ENCODE data around the gene RNF39.
"Not testable (repeated sequence)": the region's sequence is repeated elsewhere in the genome, so short reads cannot be mapped to it uniquely, and the experiment has no call there.

Gene RNF39, protein sequence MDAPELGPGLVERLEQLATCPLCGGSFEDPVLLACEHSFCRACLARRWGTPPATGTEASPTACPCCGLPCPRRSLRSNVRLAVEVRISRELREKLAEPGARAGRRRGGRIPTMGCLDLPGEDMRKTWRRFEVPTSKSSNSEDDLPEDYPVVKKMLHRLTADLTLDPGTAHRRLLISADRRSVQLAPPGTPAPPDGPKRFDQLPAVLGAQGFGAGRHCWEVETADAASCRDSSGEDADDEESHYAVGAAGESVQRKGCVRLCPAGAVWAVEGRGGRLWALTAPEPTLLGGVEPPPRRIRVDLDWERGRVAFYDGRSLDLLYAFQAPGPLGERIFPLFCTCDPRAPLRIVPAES

DNA sequence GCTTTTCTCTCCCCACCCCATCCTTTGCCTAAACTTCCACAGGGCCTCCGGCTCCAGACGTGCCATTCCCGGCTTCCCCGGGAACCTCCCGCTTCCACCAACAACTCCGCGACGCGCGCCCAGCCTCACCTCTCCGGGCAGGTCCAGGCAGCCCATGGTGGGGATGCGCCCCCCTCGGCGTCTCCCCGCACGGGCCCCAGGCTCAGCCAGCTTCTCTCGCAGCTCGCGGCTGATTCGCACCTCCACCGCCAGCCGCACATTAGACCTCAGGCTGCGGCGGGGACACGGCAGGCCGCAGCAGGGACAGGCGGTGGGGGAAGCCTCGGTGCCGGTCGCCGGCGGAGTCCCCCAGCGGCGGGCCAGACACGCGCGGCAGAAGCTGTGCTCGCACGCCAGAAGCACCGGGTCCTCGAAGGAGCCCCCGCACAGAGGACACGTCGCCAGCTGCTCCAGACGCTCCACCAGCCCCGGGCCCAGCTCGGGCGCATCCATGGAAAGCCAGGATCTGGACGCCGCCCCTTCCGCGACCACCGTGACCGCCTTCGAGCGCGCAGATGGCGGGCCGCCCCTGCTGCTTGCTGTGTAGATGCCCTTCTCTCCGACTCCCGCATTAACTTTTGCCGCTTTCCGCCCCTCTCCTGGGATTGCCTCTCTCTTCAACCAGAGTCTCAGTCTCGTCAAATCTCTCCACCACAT, at the start of gene RNF39:
Gene RNF39, minus strand, starts transcription at position 676 of the 696 bp plus-strand sequence. Its CDS starts 184 bp downstream, at position 492.
- no peak for DNase-seq

DNA sequence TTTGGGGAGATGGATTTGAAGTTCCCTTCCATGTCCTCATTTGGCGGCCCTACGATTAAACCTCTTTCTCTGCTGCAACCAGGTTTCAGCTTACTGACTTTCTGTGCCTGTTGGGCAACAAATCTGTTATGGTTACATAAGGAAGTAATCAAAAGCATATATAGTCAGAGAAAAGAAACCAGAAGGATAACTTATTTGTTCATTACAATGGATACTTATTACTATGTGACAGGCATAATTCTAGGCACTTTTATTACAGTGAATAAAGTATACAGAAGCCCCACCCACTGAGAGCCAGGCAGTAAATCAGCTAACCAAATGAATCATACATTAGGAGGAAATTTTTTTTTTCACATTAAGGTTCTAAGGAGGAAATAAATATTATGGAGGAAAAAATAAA, 46.9 kb upstream of the RNF39 start:
- DNase-seq = no peak

- no peak for DNase-seq
These were observed 46.1 kb upstream of the RNF39 start for GRCh38 chr6:30121446-30122366.

- not testable (repeated sequence) for DNase-seq
These were observed 43.1 kb upstream of the RNF39 start for GRCh38 chr6:30118691-30119090.

- DNase-seq = no peak
These were observed 41.2 kb upstream of the RNF39 start for GRCh38 chr6:30116724-30117123.

DNA sequence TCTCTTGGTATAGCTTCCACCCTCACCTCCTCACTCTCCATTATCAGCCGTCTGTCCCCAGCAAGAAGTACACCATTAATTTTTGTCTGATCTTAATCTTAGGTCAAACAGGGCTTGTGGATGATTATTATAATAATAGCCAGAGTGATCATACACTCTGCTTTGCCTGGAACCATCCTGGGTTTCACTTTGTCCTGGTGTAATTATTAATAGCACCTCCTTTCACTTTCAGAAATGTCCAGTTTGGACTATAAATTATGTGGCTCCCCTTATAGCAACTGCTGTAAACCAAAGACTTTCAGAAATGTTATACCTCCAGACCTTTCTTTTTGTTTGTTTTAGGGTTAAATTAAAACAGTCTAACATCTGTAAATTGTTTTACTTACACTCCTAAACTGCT, 38.3 kb upstream of the RNF39 start:
- DNase-seq = no peak

GRCh38 chr6:30113003-30113759, 37.6 kb upstream of the RNF39 start, which contains the start of gene TRIM31:
Gene TRIM31, minus strand, starts transcription at chr6:30113090. Its CDS starts 285 bp downstream, at chr6:30112805.
- no peak for DNase-seq

DNA sequence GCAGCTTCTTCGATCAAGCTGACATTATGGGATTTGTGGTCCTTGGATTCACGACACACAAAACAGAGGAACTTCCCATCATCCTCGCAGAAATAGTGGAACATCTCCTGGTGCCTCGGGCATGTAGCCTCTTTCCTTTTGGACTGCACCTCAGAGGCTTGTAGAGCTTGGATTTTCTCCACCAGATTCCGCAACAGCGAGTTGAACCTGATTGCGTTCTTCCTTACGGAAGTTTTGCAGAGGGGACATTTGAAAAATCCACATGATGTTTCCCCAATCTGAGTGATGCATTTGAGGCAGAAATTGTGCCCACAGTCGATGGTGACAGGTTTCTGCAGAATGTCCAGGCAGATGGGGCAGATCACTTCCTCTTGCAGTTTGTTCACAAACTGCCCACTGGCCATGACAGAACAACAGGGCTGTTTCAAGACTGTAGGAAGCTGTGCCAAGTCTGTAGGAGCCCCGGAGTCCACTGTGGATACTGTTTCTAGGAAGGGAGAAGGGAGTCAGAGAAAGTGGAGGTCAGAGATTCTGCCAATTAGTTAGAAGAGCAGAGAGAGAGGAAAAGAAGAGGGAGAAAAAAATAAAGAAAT, 36.9 kb upstream of the RNF39 start:
- no peak for DNase-seq

DNA sequence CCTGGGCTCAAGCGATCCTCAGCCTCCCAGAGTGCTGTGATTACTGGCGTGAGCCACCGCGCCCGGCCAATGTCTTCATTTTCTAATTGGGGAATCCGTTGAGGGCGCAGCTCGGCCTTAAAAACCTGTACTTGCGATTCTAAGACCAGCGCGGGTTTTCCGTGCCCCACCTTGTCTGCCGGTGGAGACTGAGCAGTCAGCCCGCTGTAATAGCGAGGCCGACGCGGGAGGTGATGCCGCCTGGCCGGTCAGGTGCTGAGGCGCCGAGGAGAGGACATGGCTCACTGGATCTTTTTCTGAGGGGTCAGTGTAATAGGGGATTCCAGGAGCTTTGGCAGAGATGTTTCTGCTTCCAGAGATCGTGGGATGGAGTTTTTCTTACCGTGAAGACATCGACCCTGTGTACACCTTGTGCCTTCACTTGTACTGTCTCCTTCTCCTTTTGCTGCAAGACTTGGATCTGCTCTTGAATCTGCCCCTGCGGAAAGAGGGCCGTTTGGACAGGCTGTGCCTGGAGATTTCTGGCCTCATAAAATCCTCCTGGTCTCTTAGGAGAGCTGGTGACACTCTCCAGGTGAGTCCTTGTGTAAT, 35.8 kb upstream of the RNF39 start:
- no peak for DNase-seq

DNA sequence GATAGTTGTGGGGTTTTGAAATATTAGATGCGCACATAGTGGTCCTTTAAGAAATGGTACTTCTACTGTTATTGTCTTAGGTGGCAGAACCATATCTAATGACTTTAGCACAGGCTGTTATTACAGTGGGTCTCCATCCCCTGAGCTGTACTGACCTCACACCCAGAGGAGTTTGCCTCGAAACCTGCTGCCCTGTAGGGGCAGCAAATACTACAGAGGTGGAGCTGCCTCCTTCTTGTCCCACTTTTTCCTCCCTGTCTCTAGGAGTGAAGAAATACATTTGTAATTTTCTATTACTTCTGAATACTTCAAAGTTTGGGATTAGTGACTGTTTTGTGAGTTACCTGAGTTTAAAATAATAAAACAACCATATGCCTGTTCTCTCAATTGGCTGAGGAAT, 29.1 kb upstream of the RNF39 start:
- DNase-seq = no peak

- no peak for DNase-seq
These were observed 28.3 kb upstream of the RNF39 start for GRCh38 chr6:30103872-30104179.

DNA sequence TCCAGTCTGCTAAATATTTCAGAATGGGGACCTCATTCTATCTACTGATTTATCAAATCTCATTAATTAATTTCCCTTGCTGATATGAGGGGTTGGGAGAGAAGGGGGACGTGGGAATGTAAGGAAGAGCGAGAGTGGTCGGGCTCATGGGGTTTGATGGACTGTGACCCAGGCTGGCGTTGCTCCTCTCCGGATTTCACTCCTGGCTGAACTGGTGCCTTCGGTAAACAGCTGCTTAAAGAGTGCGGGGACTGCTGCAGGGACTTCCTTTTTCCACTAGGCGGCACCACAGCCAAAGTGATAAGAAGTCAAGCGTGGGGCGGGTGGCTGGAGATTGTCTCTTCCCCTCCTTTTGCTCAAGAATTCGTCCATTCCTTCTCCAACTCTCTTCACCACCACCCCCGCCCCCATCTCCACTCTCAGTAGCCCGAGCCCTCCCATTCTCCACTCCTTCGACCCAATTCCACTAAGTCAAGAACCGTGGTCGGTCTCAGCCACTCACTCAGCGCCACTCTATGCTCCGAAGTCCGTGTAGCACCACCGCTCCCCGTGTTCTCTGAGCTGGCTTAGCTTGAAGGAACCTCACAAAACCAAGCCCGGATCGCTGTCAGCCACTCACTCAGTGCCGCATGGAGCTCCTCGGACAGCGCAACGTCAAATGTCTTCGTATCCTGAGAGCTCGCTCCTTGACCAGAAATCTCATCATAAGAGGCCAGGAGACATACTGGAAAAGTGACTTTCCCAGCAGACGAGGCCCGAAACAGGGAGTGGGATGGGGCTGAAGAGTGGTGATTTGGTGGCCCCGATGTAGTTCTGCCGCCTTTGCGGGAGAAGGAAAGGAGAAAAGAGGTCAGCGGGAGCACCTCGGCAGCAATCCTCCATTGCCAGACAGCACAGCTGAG, 27.7 kb upstream of the RNF39 start:
- DNase-seq = peak; percentile 65

GRCh38 chr6:30102414-30102969, 26.9 kb upstream of the RNF39 start:
- no peak for DNase-seq

DNA sequence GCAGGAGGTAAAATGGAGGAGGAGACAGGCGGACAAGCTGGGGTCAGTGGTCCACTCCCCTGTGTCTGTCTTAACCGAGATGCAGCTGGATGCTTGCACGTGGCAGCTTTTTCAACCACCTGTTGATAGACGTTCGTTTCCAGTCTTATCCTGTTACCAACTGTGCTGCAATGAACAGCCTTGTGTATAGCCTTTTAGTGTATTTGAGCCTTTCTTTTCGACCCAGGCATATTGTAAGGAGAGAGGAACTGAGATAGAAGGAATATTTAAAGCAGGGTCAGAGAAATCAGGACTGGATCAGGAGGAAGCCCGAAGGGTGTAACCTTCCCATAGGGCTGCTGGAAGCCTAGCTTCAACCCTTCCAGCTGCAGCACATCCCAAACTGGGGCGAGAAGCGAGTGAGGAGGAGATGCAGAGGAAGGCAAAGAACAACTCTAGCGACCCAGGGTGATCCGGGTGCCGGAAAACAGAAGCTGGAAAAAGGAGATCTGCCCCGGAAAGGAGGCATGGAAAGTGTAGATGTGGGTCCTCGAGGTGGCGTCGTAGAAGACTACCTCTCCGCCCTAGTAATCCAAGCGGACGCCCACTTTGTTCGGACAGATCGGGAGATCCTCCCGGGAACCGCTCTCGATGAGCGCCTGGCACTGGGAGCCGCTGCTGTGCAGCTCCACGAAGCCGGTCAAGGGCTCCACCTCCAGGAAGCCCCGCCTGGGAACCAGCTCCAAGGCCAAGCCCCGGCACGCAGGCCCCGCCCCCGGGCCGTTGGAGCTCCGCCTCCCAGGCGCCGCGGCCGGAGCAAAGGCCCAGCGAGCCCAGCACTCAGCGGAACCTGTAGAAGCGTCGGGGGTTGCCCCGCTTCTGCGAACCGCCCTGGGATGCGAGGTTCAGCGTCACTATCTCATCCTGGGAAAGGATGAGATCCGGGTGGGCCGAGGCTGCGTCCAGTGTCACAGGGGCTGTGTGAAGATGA, 26.2 kb upstream of the RNF39 start:
- DNase-seq = peak; percentile 18

GRCh38 chr6:30100585-30101443, 25.2 kb upstream of the RNF39 start:
- DNase-seq = no peak

- no peak for DNase-seq
These were observed 24.6 kb upstream of the RNF39 start for GRCh38 chr6:30100154-30100553.

DNA sequence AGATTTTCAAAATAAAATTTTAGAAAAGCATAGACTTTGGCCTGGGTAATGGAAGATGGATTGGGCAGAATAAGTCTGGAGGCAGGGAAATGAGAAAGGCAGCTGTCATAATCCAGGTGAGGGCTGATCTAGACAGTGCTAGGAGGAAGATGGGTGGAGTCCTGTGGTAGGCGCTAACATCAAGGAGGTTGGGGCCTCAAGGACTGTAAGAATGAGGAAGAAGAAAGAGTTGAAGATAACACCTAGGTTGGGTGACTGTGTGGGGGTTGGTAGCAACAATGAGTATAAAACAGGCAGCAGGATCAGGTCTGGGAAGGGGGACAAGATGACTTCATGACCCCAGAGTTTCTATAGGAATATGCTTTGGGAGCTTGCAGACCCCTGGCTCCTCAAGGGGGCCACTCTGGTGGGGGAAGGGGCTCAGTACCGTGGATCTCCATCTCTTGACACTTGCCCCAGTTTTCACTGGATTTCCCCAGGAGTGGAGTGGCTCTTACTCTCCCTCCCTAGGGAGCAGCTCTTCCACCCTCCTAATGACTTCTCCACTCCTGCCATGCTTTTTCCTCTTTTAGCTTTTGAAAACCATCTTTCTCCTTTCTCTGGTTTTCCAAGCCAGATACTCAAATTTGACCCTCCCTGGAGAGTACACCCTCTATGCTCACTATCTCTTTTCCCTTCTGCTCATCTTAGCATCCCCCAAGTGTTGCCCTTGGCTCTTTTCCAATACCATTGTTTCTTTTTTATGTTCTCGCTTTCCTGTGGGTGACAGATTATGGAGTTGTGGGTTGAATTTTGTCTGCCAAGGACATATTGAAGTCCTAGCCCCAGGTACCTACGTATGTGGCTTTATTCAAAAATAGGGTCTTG, 22.6 kb upstream of the RNF39 start:
- no peak for DNase-seq
